ENCODE data around the gene TESK1. TPM values are rescaled to one million over a fixed set of nuclear protein-coding genes. Genes with fewer than 3 reads are reported as not detected.

The TESK1 gene
- total and polyA plus RNA-seq, 2 of the 8 experiments (the other 6 are each of a cell fraction or from before 2014, with no cell fraction given), result 13.5 to 13.9 TPM

- no peaks in the 10 kb centered on the region for H3K79me1 ChIP-seq (ENCODE audit: low read depth, low read length)
- no peak for FAIRE-seq
- POLR2A ChIA-PET (ENCODE audit: partially characterized antibody), result interaction anchor here (1.2 kb wide), 1 partner anchor 27 kb away, joined by 3 read pairs; no protein-coding TSS in a partner anchor
- TF ChIP-seq SUZ12 (IDR thresholded peaks at IDR 0.05; ENCODE audit: low read length) (no peak), CBX8 (IDR thresholded peaks at IDR 0.05; ENCODE audit: borderline replicate concordance, low read depth, low read length) (no peak), SAP30 (IDR thresholded peaks at IDR 0.05; ENCODE audit: insufficient read depth, insufficient replicate concordance, low read length) (no peak), MAX (IDR thresholded peaks at IDR 0.05) (no peak), CTCF (IDR thresholded peaks at IDR 0.05; ENCODE audit: control extremely low read depth in 1 of 3, insufficient read depth in 1 of 3, low read depth in 1 of 3, low read length in 3 of 3) (no peak), EZH2 (IDR thresholded peaks at IDR 0.05; ENCODE audit: low read depth, low read length, severe bottlenecking) (no peak), CTBP2 (IDR thresholded peaks at IDR 0.05; ENCODE audit: borderline replicate concordance, insufficient read depth, insufficient read length, low read length) (no peak), SP1 (IDR thresholded peaks at IDR 0.05; ENCODE audit: low read depth, low read length) (no peak)
These were observed 14.7 kb downstream of the TESK1 start for GRCh38 chr9:35619800-35620158.

More at GRCh38 chr9:35619800-35620158, 14.7 kb downstream of the TESK1 start:
- Histone ChIP-seq H3K23ac (ENCODE audit: insufficient read length) (no peak overlapping the region), H3K4me2 (ENCODE audit: insufficient read depth in 1 of 2, low read depth in 2 of 2, low read length in 2 of 2) (no peak overlapping the region), H3K27ac (ENCODE audit: low read depth, low read length) (no peak overlapping the region), H2BK5ac (ENCODE audit: low read depth, low read length) (no peak overlapping the region), H2AFZ (ENCODE audit: low read length) (no peak overlapping the region), H3K4me3 (ENCODE audit: extremely low read depth in 1 of 4, insufficient read depth in 2 of 4, low read depth in 3 of 4, low read length in 4 of 4) (no peak overlapping the region), H3K36me3 (ENCODE audit: control insufficient read depth in 2 of 4, insufficient read depth in 4 of 4, low read length in 3 of 4) (no peaks in the 10 kb centered on the region), H3K4me1 (replicated peaks in 1 of 4; ENCODE audit: control insufficient read depth in 3 of 4, insufficient read depth in 4 of 4, low read length in 3 of 4) (peaks cover 0 to 9% (median 5%) of the 10 kb centered on the region in 4 experiments; a peak in 4 of 7 replicates), H2BK20ac (ENCODE audit: low read length) (no peak overlapping the region), H3K14ac (ENCODE audit: insufficient read length) (no peak overlapping the region), H3K9me3 (ENCODE audit: insufficient read depth in 2 of 2, low read depth in 1 of 2, low read length in 1 of 2) (no peaks in the 10 kb centered on the region), H2BK12ac (ENCODE audit: low read depth, low read length) (no peak overlapping the region), H3K23me2 (ENCODE audit: low read depth, low read length) (peaks cover 9% of the 10 kb centered on the region), H3K9ac (replicated peaks in 1 of 4; ENCODE audit: extremely low read depth in 1 of 4, low read depth in 3 of 4, low read length in 3 of 4) (no peak overlapping the region), H4K8ac (ENCODE audit: extremely low read depth, insufficient read depth, low read length) (no peak overlapping the region), H3K4ac (replicated peaks; ENCODE audit: insufficient read length, low read depth, low read length) (no peak overlapping the region), H3K56ac (replicated peaks; ENCODE audit: insufficient read length, low read depth, low read length) (no peak overlapping the region), H2BK15ac (ENCODE audit: low read length) (peak overlapping the region; percentile 90; the same call in 1 of the 2 replicates), H2BK120ac (replicated peaks; ENCODE audit: low read depth, low read length) (no peak overlapping the region), H2AK5ac (ENCODE audit: low read depth, low read length) (no peak overlapping the region), H4K20me1 (replicated peaks in 1 of 2; ENCODE audit: control insufficient read depth in 1 of 2, insufficient read depth in 2 of 2, low read length in 2 of 2) (no peaks in the 10 kb centered on the region), H3K27me3 (replicated peaks in 1 of 4; ENCODE audit: control insufficient read depth in 3 of 4, extremely low read depth in 1 of 4, insufficient read depth in 3 of 4, low read length in 3 of 4) (peaks cover 0 to 18% (median 14%) of the 10 kb centered on the region in 4 experiments; a peak in 4 of 7 replicates), H4K91ac (replicated peaks; ENCODE audit: insufficient read length, low read length) (no peak overlapping the region), H3K18ac (ENCODE audit: extremely low read depth, low read length) (no peak overlapping the region), H4K5ac (ENCODE audit: insufficient read length, low read depth, low read length) (no peak overlapping the region), H3K79me2 (ENCODE audit: control insufficient read depth in 1 of 2, insufficient read depth in 2 of 2, low read length in 2 of 2) (no peaks in the 10 kb centered on the region)
- 95% methylated on average over 2 of the region's 2 CpGs; no CpG with 5 or more reads in 1 of the 2 experiments for WGBS, 2 experiments (ENCODE audit: extremely low coverage in 1 of 2, insufficient coverage in 1 of 2, insufficient read length in 1 of 2, insufficient replicate concordance in 2 of 2, low coverage in 1 of 2, low lambda C conversion rate in 2 of 2, missing lambda C conversion rate in 1 of 2)
- DNase-seq (ENCODE audit: low read depth in 1 of 2, low spot score in 2 of 2), result no peak
- CTCF ChIA-PET (ENCODE audit: partially characterized antibody), result interaction anchor here (0.7 to 4.1 kb wide), 8 partner anchors 9 to 944 kb away, joined by 3 to 21 read pairs (median 4); partner anchors contain the start of gene TESK1
